WI38 (cell line): Measurements from ENCODE around the gene HOXB3.

Experiments used
- H3K4me3 ChIP-seq: 2 replicates; pipeline ENCODE4 v1.5.1; 2011; ENCODE audit warnings: low read depth, mild to moderate bottlenecking, control low read depth, low read length
- CTCF ChIP-seq: IDR thresholded peaks from 2 replicates; pipeline ENCODE4 v1.5.1; 2012; ENCODE audit warnings: low read depth, mild to moderate bottlenecking, control low read depth, low read length

The HOXB3 gene

GRCh38 chr17:48597778-48598631 lies 8.0 kb upstream of the HOXB3 start:
- peak overlapping the region; percentile 84 for H3K4me3 ChIP-seq
- no peak for TF ChIP-seq CTCF

- H3K4me3 ChIP-seq = peak overlapping the region; percentile 84
- no peak for TF ChIP-seq CTCF
Observed at GRCh38 chr17:48597528-48597777, 7.4 kb upstream of the HOXB3 start.

- H3K4me3 ChIP-seq = peak overlapping the region; percentile 84
- no peak for TF ChIP-seq CTCF
Observed at GRCh38 chr17:48596735-48597527, 6.9 kb upstream of the HOXB3 start.

- H3K4me3 ChIP-seq = peak overlapping the region; percentile 84
- TF ChIP-seq CTCF = no peak
Observed at GRCh38 chr17:48596000-48596734, 6.1 kb upstream of the HOXB3 start.

GRCh38 chr17:48595278-48595999 lies 5.4 kb upstream of the HOXB3 start:
- no peak for TF ChIP-seq CTCF
- H3K4me3 ChIP-seq = peak overlapping the region; percentile 84

GRCh38 chr17:48594538-48595277 lies 4.7 kb upstream of the HOXB3 start:
- TF ChIP-seq CTCF = no peak
- H3K4me3 ChIP-seq = peak overlapping the region; percentile 84
